NB4 (cell line): Measurements from ENCODE around the gene HMCN2.

Experiments
- MYC ChIP-seq: IDR thresholded peaks from 2 replicates; pipeline ENCODE4 v1.6.1; 2011; ENCODE audit warnings: low read depth, low read length
- POLR2A ChIP-seq: IDR thresholded peaks from 2 replicates; pipeline ENCODE4 v1.6.1; 2011; ENCODE audit warnings: mild to moderate bottlenecking; ENCODE audit not compliant: insufficient read length; ENCODE audit errors: extremely low read depth
- TF ChIP-seq, protein P1 (sequence below): IDR thresholded peaks from one replicate; pipeline ENCODE4 v1.5.1; 2012; ENCODE audit warnings: low read depth, low read length
- TF ChIP-seq, protein P2 (sequence below): IDR thresholded peaks from 2 replicates; pipeline ENCODE4 v1.6.1; 2011; ENCODE audit warnings: low read depth, low read length

DNA sequence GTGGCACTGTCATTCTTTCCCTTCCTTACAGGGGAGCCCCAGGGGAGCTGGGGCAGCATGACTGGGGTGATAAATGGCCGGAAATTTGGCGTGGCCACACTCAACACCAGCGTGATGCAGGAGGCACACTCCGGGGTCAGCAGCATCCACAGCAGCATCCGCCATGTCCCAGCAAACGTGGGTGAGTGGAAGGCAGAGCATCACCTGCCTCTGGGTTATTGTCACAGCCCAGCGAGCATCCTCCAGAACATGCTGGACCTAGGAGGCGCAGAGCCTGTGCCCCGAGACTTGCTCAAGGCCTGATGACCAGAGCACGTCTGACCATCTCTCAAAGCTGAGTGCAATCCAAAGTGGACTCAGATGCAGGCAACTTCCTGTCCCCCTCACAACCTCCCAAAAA is 157.0 kb downstream of the HMCN2 start:
- TF ChIP-seq, protein P1, sequence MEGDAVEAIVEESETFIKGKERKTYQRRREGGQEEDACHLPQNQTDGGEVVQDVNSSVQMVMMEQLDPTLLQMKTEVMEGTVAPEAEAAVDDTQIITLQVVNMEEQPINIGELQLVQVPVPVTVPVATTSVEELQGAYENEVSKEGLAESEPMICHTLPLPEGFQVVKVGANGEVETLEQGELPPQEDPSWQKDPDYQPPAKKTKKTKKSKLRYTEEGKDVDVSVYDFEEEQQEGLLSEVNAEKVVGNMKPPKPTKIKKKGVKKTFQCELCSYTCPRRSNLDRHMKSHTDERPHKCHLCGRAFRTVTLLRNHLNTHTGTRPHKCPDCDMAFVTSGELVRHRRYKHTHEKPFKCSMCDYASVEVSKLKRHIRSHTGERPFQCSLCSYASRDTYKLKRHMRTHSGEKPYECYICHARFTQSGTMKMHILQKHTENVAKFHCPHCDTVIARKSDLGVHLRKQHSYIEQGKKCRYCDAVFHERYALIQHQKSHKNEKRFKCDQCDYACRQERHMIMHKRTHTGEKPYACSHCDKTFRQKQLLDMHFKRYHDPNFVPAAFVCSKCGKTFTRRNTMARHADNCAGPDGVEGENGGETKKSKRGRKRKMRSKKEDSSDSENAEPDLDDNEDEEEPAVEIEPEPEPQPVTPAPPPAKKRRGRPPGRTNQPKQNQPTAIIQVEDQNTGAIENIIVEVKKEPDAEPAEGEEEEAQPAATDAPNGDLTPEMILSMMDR: no peak
- TF ChIP-seq POLR2A (no peak), MYC (no peak)
- TF ChIP-seq, protein P2, sequence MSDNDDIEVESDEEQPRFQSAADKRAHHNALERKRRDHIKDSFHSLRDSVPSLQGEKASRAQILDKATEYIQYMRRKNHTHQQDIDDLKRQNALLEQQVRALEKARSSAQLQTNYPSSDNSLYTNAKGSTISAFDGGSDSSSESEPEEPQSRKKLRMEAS: no peak
